Common myeloid progenitor, CD34-positive (primary cell): ENCODE results near the gene LPP.

ENCODE experiments used
- CTCF ChIA-PET: fragments of 350-600 bp; sonication (Branson Sonifier 250); formaldehyde crosslinking; loops from one replicate; lab custom pipeline; 2021; ENCODE audit warnings: antibody characterized with exemption; lab: Charles Lee
- POLR2A ChIA-PET: fragments of 350-600 bp; sonication (Branson Sonifier 250); formaldehyde crosslinking; loops from one replicate; lab custom pipeline; 2021; ENCODE audit warnings: antibody characterized with exemption; lab: Charles Lee
- DNase-seq, 3 donors: peaks; one replicate each; pipeline versions ENCODE4 v3.0.0 to v3.0.0-alpha.2; 2013
- H3K27ac ChIP-seq, 2 experiments: 1 replicate in 1 of 2; 2 replicates in 1 of 2; pipeline ENCODE4 v1.7.0; 2013; ENCODE audit warnings: inconsistent platforms in 2 of 2, low read length in 2 of 2, mild to moderate bottlenecking in 2 of 2, low read depth in 1 of 2, moderate library complexity in 1 of 2; ENCODE audit not compliant: severe bottlenecking in 2 of 2, insufficient read depth in 1 of 2, poor library complexity in 1 of 2
- H3K27me3 ChIP-seq, 5 experiments: replicated peaks in 2 of 5; 1 replicate in 3 of 5; 2 replicates in 2 of 5; pipeline versions ENCODE4 v1.6.1 to v1.7.0; 2013; ENCODE audit warnings: low read length in 4 of 5, mild to moderate bottlenecking in 2 of 5, moderate library complexity in 2 of 5, inconsistent platforms in 1 of 5; ENCODE audit not compliant: insufficient read depth in 5 of 5, control insufficient read depth in 4 of 5
- H3K36me3 ChIP-seq, 4 experiments: 1 replicate in 2 of 4; 2 replicates in 2 of 4; pipeline versions ENCODE4 v1.6.1 to v1.7.0; 2013; ENCODE audit warnings: low read length in 3 of 4, control low read depth in 1 of 4, mild to moderate bottlenecking in 1 of 4; ENCODE audit not compliant: control insufficient read depth in 4 of 4, insufficient read depth in 4 of 4
- H3K4me1 ChIP-seq, 4 experiments: 1 replicate in 3 of 4; 2 replicates in 1 of 4; pipeline versions ENCODE4 v1.6.1 to v1.7.1; 2013; ENCODE audit warnings: low read length in 3 of 4, mild to moderate bottlenecking in 3 of 4, control low read depth in 1 of 4, inconsistent platforms in 1 of 4, moderate library complexity in 1 of 4; ENCODE audit not compliant: control insufficient read depth in 4 of 4, insufficient read depth in 4 of 4; ENCODE audit errors: control extremely low read depth in 1 of 4
- H3K4me3 ChIP-seq, 7 experiments: 1 replicate in 4 of 7; 2 replicates in 3 of 7; pipeline versions ENCODE4 v1.5.1 to v1.7.0; 2013; ENCODE audit warnings: mild to moderate bottlenecking in 7 of 7, low read length in 6 of 7, moderate library complexity in 6 of 7, inconsistent platforms in 2 of 7, low read depth in 2 of 7, control low read depth in 1 of 7; ENCODE audit not compliant: insufficient read depth in 4 of 7, control insufficient read depth in 1 of 7; ENCODE audit errors: extremely low read depth in 1 of 7
- H3K9me3 ChIP-seq, 5 experiments: 1 replicate in 4 of 5; 2 replicates in 1 of 5; pipeline versions ENCODE4 v1.6.1 to v1.7.1; 2013; ENCODE audit warnings: low read length in 4 of 5, mild to moderate bottlenecking in 2 of 5, inconsistent platforms in 1 of 5, low read depth in 1 of 5, moderate library complexity in 1 of 5; ENCODE audit not compliant: control insufficient read depth in 4 of 5, insufficient read depth in 2 of 5; ENCODE audit errors: control extremely low read depth in 1 of 5
- WGBS: methylation state at CpG from one replicate; pipeline ENCODE4 v1.1.5; 2013; ENCODE audit not compliant: insufficient coverage; 5-methylcytosine and 5-hydroxymethylcytosine counted together

LPP gene

DNA sequence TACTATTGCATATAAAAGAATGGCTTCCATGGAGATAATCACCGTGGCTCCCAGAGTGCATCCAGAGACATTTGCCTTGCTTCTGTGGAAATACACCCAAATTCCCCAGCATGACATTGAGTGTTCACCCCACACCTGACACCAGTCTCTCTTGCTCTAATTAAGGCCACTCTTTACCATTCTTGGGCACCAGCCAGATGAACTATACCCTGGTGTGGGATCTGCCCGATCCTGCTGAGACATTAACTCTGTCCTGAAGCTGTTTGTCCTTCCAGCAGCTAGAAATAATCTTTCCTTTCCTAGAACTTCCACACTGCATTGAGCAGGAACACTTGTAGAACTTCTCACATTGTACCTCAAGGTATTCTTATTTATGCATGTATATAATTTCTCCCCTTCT is 105.2 kb downstream of the LPP start:
- Histone ChIP-seq H3K27ac (no peak overlapping the region), H3K4me3 (no peak overlapping the region), H3K27me3 (no peaks in the 10 kb centered on the region), H3K36me3 (no peaks in the 10 kb centered on the region), H3K9me3 (no peaks in the 10 kb centered on the region), H3K4me1 (no peaks in the 10 kb centered on the region)
- DNase-seq, result no peak
- 100% methylated on average over 1 of the region's 2 CpGs for WGBS
- CTCF ChIA-PET, result interaction anchor here (1.0 kb wide), 1 partner anchor 10 kb away, joined by 3 read pairs; no protein-coding TSS in a partner anchor
- POLR2A ChIA-PET, result no interaction called here

DNA sequence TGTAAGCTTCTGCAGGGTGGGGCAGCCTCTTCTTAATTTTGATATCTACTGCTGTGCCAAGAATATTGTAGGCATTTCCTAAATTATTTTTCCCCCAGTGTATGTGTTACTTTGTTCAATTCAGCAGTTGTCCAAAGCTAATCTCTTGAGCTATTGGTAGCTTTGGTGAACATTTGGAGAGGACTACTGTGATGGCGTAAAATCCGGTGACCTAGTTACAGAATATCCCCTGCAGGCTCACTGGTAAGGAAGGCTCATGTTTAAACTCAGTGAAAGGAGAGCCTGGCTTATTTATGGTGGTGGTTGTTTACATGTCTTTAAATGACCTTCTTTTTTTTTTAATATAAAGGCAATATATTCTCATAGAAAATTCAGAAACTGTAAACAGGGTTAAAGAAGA is 105.6 kb downstream of the LPP start:
- 87% methylated on average over 2 of the region's 2 CpGs for WGBS
- no peaks in the 10 kb centered on the region for H3K9me3 ChIP-seq
- H3K27me3 ChIP-seq, result no peaks in the 10 kb centered on the region
- H3K36me3 ChIP-seq, result no peaks in the 10 kb centered on the region
- H3K4me3 ChIP-seq, result no peak overlapping the region
- H3K4me1 ChIP-seq, result no peaks in the 10 kb centered on the region
- H3K27ac ChIP-seq, result no peak overlapping the region
- ChIA-PET CTCF (interaction anchor here (1.0 kb wide), 1 partner anchor 9 kb away, joined by 3 read pairs; no protein-coding TSS in a partner anchor), POLR2A (no interaction called here)
- DNase-seq, result no peak

DNA sequence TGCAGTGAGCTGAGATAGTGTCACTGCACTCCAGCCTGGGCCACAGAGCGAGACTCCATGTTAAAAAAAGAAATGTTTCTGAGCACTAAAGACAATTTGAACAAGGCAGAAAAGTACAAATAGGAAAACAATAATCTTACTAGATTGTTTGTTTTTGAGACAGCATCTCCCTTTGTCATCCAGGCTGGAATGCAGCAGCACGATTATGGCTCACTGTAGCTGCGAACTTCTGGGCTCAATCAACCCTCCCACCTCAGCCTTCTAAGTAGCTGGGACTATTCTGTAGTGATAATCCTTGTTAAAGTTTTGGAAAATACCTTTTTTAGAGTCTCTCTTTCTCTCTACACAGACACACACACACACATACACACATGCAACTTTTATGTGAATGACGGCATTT is 107.1 kb downstream of the LPP start:
- Histone ChIP-seq H3K27ac (no peak overlapping the region), H3K4me1 (no peaks in the 10 kb centered on the region), H3K27me3 (no peaks in the 10 kb centered on the region), H3K4me3 (no peak overlapping the region), H3K36me3 (no peaks in the 10 kb centered on the region), H3K9me3 (no peaks in the 10 kb centered on the region)
- CTCF ChIA-PET, result interaction anchor here (1.0 kb wide), 1 partner anchor 34 kb away, joined by 3 read pairs; no protein-coding TSS in a partner anchor
- no peak for DNase-seq
- POLR2A ChIA-PET, result no interaction called here
- WGBS, result 100% methylated on average over 2 of the region's 4 CpGs

DNA sequence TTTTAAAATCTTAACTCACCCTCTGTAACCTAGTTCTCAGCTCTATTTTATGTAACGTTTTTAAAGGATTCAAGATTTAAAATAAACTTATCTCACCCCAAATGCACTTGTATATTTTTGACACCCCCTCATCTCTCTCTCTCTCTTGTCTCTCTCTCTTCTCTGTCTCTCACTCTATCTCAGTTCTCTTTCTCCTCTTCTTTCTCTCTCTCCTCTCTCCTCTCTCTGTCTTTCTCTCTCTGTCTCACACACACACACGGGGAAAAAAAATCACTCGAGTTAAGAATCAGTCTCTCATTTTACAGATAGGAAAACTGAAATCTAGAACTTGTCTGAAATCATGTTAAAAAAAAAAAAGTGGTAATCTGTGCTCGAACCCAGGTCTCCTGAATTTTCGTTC is 108.5 kb downstream of the LPP start:
- CTCF ChIA-PET, result no interaction called here
- no peaks in the 10 kb centered on the region for H3K4me1 ChIP-seq
- H3K4me3 ChIP-seq, result no peak overlapping the region

GRCh38 chr3:188262913-188263683 is 109.1 kb downstream of the LPP start:
- no peaks in the 10 kb centered on the region for H3K27me3 ChIP-seq
- H3K27ac ChIP-seq, result no peak overlapping the region
- ChIA-PET POLR2A (interaction anchor here (0.7 kb wide), 1 partner anchor 20 kb away, joined by 10 read pairs; no protein-coding TSS in a partner anchor), CTCF (interaction anchor here (0.5 kb wide), 1 partner anchor 326 kb away, joined by 3 read pairs; no protein-coding TSS in a partner anchor)
- H3K4me3 ChIP-seq, result no peak overlapping the region
- WGBS, result no CpG with 5 or more reads among the region's 8 CpGs
- H3K36me3 ChIP-seq, result no peaks in the 10 kb centered on the region
- DNase-seq, result no peak
- H3K4me1 ChIP-seq, result no peaks in the 10 kb centered on the region
- no peaks in the 10 kb centered on the region for H3K9me3 ChIP-seq

More for the DNA sequence above, 108.5 kb downstream of the LPP start:
- POLR2A ChIA-PET, result interaction anchor here (0.7 kb wide), 1 partner anchor 21 kb away, joined by 10 read pairs; no protein-coding TSS in a partner anchor
- no peak for DNase-seq
- H3K9me3 ChIP-seq, result no peaks in the 10 kb centered on the region
- no peak overlapping the region for H3K27ac ChIP-seq
- no peaks in the 10 kb centered on the region for H3K36me3 ChIP-seq
- 100% methylated on average over 3 of the region's 5 CpGs for whole genome bisulfite sequencing
- H3K27me3 ChIP-seq, result no peaks in the 10 kb centered on the region

- no peaks in the 10 kb centered on the region for H3K36me3 ChIP-seq
- ChIA-PET POLR2A (no interaction called here), CTCF (interaction anchor here (1.0 kb wide), 1 partner anchor 17 kb away, joined by 3 read pairs; no protein-coding TSS in a partner anchor)
- no peak overlapping the region for H3K4me3 ChIP-seq
- H3K4me1 ChIP-seq, result no peaks in the 10 kb centered on the region
- H3K27ac ChIP-seq, result no peak overlapping the region
- H3K9me3 ChIP-seq, result no peaks in the 10 kb centered on the region
- WGBS, result 92% methylated on average over 5 of the region's 7 CpGs
- no peaks in the 10 kb centered on the region for H3K27me3 ChIP-seq
- no peak for DNase-seq
These were observed 110.6 kb downstream of the LPP start for GRCh38 chr3:188264226-188265207.
